ENCODE measurements around the gene AKNAD1.
"Not testable (repeated sequence)": the region's sequence is repeated elsewhere in the genome, so short reads cannot be mapped to it uniquely, and the experiment has no call there.

The AKNAD1 gene

GRCh38 chr1:108892356-108893140 lies 35.7 kb upstream of the AKNAD1 start:
- intact Hi-C loops (cut with DNase I; ENCODE audit: low total_unique reads), result no loop called here
- no peak for DNase-seq
- Histone ChIP-seq H3K4me3 (no peak overlapping the region), H3K36me3 (no peaks in the 10 kb centered on the region), H3K9me3 (no peaks in the 10 kb centered on the region), H3K27ac (no peak overlapping the region), H3K4me1 (peaks cover 0 to 4% (median 0%) of the 10 kb centered on the region in 4 donors), H3K27me3 (no peaks in the 10 kb centered on the region)
- TF ChIP-seq CTCF (IDR thresholded peaks at IDR 0.05), result no peak

- Histone ChIP-seq H3K4me3 (no peak overlapping the region), H3K4me1 (peaks cover 0 to 4% (median 0%) of the 10 kb centered on the region in 4 donors), H3K36me3 (no peaks in the 10 kb centered on the region), H3K9me3 (no peaks in the 10 kb centered on the region), H3K27ac (no peak overlapping the region), H3K27me3 (no peaks in the 10 kb centered on the region)
- no peak for TF ChIP-seq CTCF (IDR thresholded peaks at IDR 0.05)
- no peak for DNase-seq
- intact Hi-C loops (cut with DNase I; ENCODE audit: low total_unique reads), result no loop called here
These were observed 33.0 kb upstream of the AKNAD1 start for GRCh38 chr1:108889706-108890384.

- DNase-seq; H3K36me3 ChIP-seq; H3K4me1 ChIP-seq; intact Hi-C loops (cut with DNase I; ENCODE audit: low total_unique reads); H3K9me3 ChIP-seq; H3K4me3 ChIP-seq; H3K27me3 ChIP-seq; H3K27ac ChIP-seq: not testable (repeated sequence)
These were observed 32.2 kb upstream of the AKNAD1 start for GRCh38 chr1:108889006-108889645.

- Histone ChIP-seq H3K27me3 (no peaks in the 10 kb centered on the region), H3K4me3 (no peak overlapping the region), H3K9me3 (no peaks in the 10 kb centered on the region), H3K36me3 (no peaks in the 10 kb centered on the region), H3K4me1 (peaks cover 0 to 4% (median 0%) of the 10 kb centered on the region in 4 donors), H3K27ac (no peak overlapping the region)
- intact Hi-C loops (cut with DNase I; ENCODE audit: low total_unique reads), result no loop called here
- no peak for TF ChIP-seq CTCF (IDR thresholded peaks at IDR 0.05)
- no peak for DNase-seq
These were observed 29.4 kb upstream of the AKNAD1 start for GRCh38 chr1:108886292-108886691.

GRCh38 chr1:108884968-108885367 lies 28.1 kb upstream of the AKNAD1 start:
- Histone ChIP-seq H3K27me3 (no peaks in the 10 kb centered on the region), H3K4me3 (no peak overlapping the region)
- intact Hi-C loops (cut with DNase I; ENCODE audit: low total_unique reads), result no loop called here

More at GRCh38 chr1:108884968-108885367, 28.1 kb upstream of the AKNAD1 start:
- H3K4me1 ChIP-seq, result peaks cover 0 to 4% (median 0%) of the 10 kb centered on the region in 4 donors
- H3K27ac ChIP-seq, result no peak overlapping the region
- DNase-seq, result no peak
- no peak for TF ChIP-seq CTCF (IDR thresholded peaks at IDR 0.05)
- H3K9me3 ChIP-seq, result no peaks in the 10 kb centered on the region
- H3K36me3 ChIP-seq, result no peaks in the 10 kb centered on the region

All from tibial artery (tissue), 4 donors.